NCI-H2107 treated with DMSO at 0.1 percent for 48 hours (cell line): ENCODE measurements around the gene GLIPR2.
"Not testable (repeated sequence)": the region's sequence is repeated elsewhere in the genome, so short reads cannot be mapped to it uniquely, and the experiment has no call there.

Source experiments
- DNase-seq: peaks from one replicate; lab custom pipeline; 2025; ENCODE audit not compliant: unreplicated experiment; lab: John Stamatoyannopoulos, UW

GLIPR2 gene

GRCh38 chr9:36121971-36122370, 14.6 kb upstream of the GLIPR2 start:
- DNase-seq: no peak

- DNase-seq: no peak
Observed at GRCh38 chr9:36123515-36123914, 13.0 kb upstream of the GLIPR2 start.

- DNase-seq: no peak
Observed at GRCh38 chr9:36125062-36125855, 11.3 kb upstream of the GLIPR2 start.

GRCh38 chr9:36126016-36126730, 10.4 kb upstream of the GLIPR2 start:
- DNase-seq: no peak

- no peak for DNase-seq
Observed at GRCh38 chr9:36127652-36128244, 8.8 kb upstream of the GLIPR2 start.

GRCh38 chr9:36128349-36128748, 8.2 kb upstream of the GLIPR2 start:
- no peak for DNase-seq

- no peak for DNase-seq
Observed at GRCh38 chr9:36129139-36129538, 7.4 kb upstream of the GLIPR2 start.

GRCh38 chr9:36131666-36132065, 4.9 kb upstream of the GLIPR2 start:
- DNase-seq: not testable (repeated sequence)

- no peak for DNase-seq
Observed at GRCh38 chr9:36132086-36132485, 4.4 kb upstream of the GLIPR2 start.

GRCh38 chr9:36134761-36135505, 1.6 kb upstream of the GLIPR2 start:
- DNase-seq: no peak

GRCh38 chr9:36135741-36136271, 727 bp upstream of the GLIPR2 start:
- no peak for DNase-seq

- DNase-seq: no peak
Observed at GRCh38 chr9:36136894-36137391, 410 bp downstream of the GLIPR2 start.

GRCh38 chr9:36137392-36138004, 965 bp downstream of the GLIPR2 start:
- DNase-seq: no peak

GRCh38 chr9:36138496-36138895, 2.0 kb downstream of the GLIPR2 start:
- DNase-seq: no peak

- no peak for DNase-seq
Observed at GRCh38 chr9:36138901-36139300, 2.4 kb downstream of the GLIPR2 start.

- DNase-seq: no peak
Observed at GRCh38 chr9:36140086-36141084, 3.9 kb downstream of the GLIPR2 start.

- DNase-seq: no peak
Observed at GRCh38 chr9:36141288-36141687, 4.8 kb downstream of the GLIPR2 start.

- no peak for DNase-seq
Observed at GRCh38 chr9:36141761-36142160, 5.2 kb downstream of the GLIPR2 start.

- no peak for DNase-seq
Observed at GRCh38 chr9:36142510-36143244, 6.1 kb downstream of the GLIPR2 start.
